ENCODE results near the gene DDIT3.
"Not testable (repeated sequence)": the region's sequence is repeated elsewhere in the genome, so short reads cannot be mapped to it uniquely, and the experiment has no call there.

Gene DDIT3

DNA sequence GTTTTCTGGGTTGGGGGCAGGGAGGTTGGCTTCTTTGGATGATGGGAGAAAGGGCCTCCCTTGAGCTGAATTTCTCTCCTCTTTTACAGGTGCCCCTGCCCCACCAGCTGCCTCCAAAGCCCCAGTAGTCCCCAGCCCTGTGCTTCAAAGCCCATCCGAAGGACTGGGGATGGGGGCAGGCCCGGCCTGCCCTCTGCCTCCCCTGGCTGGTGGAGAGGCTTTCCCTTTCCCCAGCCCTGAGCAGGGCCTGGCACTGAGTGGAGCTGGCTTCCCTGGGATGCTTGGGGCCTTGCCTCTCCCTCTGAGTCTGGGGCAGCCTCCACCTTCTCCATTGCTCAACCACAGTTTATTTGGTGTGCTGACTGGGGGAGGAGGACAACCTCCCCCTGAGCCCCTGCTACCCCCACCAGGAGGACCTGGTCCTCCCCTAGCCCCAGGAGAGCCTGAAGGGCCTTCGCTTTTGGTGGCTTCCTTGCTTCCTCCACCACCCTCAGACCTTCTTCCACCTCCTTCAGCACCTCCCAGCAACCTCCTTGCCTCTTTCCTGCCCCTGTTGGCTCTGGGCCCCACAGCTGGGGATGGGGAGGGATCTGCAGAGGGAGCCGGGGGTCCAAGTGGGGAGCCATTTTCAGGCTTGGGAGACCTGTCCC lies 6.3 kb upstream of the DDIT3 start:
- DNase-seq (ENCODE audit: low read depth in 3 of 3, low spot score in 1 of 3): no peak

DNA sequence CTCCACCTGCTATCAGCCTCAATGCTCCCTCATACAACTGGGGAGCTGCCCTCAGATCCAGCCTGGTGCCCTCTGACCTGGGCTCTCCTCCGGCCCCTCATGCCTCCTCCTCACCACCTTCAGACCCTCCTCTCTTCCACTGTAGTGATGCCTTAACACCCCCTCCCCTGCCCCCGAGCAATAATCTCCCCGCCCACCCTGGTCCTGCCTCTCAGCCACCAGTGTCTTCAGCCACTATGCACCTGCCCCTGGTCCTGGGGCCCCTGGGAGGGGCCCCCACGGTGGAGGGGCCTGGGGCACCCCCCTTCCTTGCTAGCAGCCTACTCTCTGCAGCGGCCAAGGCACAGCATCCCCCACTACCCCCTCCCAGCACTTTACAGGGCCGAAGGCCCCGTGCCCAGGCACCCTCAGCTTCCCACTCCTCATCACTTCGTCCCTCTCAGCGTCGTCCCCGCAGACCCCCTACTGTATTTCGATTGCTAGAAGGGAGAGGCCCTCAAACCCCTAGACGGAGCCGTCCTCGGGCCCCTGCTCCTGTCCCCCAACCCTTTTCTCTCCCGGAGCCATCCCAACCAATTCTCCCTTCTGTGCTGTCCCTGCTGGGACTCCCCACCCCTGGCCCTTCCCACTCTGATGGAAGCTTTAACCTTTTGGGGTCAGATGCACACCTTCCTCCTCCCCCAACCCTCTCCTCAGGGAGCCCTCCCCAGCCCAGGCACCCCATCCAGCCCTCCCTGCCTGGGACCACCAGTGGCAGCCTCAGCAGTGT lies 5.5 kb upstream of the DDIT3 start:
- DNase-seq (ENCODE audit: low read depth in 3 of 3, low spot score in 1 of 3): no peak

DNA sequence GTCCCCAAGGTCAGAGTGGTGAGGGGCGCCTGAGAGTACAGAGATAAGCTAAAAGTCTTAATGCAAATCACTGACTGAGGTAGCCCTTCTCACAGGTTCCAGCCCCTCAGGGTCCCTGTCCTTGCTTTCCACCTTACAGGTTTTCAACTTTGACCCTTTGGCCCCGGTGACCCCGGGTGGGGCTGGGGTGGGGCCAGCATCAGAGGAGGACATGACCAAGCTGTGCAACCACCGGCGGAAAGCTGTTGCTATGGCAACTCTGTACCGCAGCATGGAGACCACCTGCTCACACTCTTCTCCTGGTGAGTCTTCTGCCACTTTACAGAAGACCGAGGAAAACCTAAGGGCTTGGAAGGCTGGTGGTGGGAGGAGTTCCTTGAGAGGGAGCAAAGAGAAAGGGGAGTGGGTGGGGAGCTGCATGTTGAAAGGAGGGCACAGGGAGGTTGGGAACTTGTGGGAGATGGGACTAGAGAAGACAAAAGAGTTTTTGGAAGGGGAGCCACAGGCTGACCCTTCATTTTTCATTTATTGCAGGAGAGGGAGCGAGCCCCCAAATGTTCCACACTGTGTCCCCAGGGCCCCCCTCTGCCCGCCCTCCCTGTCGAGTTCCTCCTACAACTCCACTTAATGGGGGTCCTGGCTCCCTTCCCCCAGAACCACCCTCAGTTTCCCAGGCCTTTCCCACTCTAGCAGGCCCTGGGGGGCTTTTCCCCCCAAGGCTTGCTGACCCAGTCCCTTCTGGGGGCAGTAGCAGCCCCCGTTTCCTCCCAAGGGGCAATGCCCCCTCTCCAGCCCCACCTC lies 4.7 kb upstream of the DDIT3 start:
- DNase-seq (ENCODE audit: low read depth in 3 of 3, low spot score in 1 of 3): no peak

DNA sequence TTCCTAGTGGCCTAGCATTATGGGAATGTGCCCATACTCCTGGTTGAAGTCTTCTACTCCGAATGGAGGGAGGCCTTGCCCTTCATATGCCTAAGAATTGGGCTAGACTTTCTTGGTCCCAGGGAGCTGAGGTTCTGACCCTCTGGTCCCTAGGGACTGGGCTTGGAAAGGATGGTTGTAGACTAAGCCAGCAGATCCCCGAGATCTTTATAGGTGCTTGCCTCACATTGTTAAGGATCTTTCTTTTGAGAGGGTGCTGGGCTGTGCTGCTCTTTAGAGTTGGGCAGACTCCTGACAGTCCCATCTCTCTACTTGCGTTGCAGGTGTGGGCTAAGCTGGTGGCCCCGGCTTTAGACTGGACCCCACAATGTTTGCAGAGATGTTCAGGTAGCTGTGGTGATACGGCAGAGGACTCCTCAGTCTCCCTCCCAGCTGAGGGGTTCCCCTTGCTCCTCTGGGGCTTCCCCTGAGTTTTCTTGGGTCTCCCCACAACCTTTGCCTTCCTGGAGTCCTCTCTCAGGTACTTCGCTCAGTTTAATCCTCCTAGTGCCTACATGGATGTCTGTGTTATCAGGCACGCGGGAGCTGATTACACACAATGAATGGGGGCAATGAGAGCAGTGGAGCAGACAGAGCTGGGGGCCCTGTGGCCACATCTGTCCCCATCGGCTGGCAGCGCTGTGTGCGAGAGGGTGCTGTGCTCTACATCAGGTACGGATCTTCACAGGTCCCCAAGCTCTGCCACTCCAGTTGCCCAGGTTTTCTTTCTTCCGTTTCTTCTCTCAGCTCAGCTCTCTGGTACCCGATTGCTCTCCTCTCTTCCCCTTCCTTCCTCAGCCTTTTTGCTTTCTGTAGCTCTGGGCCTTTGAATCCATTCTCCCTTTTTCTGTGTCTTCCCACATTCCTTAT lies 3.6 kb upstream of the DDIT3 start:
- DNase-seq (ENCODE audit: low read depth in 3 of 3, low spot score in 1 of 3): no peak

DNA sequence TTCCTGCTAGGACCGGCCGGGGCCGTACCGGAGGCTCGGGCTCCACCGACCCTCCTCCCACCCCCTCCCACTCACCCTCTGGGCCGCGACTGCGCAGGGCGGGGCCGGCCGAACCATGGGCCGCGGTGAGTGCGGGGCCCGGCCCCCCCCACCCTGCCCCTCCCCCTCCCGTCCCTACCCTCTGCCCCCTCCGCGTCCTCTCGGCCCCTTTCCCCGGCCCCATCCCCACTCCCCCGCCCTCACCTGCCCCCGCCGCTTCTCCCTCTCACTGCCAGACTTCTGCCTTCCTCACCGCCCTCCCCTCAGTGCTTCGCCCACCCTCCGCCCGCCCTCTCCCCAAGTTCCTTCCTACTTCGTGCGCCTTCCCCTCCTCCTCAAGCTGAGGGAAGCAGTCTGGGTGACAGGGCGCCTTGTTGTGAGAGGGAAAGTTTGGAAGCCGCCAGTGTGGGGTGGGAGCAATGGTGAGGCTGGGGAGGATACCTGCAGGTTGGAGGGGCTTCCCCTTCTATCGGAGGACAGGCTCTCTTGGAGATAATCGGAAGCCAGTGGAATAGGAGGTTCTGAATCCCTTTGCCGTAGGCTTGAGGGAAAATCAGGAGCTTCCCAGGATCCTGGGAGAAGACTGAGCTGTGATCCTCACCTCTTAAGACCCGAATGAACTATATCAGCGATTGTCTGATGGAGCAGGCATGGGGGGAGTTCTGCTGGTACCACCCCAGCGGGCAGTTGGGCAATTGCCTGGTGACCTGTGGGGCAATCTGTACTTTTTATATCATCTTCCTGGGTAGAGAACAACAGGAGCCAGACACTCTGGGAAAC lies 2.8 kb upstream of the DDIT3 start:
- peak in 1 of 3 donors; percentile 20 for DNase-seq (ENCODE audit: low read depth in 3 of 3, low spot score in 1 of 3)

DNA sequence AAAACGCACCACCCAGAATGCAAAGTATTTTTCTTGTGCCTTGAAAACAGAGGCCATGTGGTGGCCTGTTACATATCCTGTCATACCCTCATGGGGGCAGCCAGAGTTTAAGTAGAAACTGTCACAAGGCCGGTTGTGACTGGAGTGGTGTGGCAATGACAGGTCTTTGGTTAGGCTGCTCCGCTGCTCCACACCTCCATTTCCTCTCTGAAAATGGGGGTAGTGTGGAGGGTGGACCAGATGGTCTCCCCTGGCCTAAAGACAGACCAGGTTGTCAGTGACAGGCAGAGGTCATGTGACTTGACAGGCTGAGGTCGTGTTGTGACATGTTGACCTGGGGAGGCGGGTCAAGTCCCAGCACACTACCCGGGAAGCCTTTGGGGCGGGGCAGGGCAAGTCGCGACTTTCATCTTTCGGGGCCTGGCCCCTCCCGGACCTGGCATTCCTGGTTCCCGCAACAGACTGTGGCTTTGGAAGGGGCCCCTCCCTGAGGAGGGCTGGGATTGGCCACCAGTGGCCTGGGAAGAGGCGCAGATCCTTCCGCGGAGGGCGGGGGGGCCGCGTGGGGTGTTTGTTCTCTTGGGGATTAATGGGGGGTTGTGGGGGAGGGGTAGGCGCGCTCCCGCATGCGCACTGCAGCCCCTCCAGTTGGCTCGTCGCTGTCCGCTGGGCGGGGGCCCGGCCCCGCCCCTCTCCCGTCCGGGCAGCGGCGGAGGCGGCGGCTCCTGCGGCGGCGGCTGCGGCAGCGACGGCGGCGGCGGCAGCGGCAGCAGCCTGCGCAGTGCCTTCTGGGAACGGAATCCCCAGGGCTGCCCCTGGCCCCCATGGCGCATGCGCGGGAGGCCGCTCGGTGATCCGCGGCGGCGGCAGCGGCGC lies 1.9 kb upstream of the DDIT3 start, which contains the start of gene MBD6:
MBD6 (plus strand) TSS at position 814 of the 876 bp plus-strand sequence. CDS start 1,480 bp downstream, outside the sequence.
- peak; percentile 70 to 85 (median 82) for DNase-seq (ENCODE audit: low read depth in 3 of 3, low spot score in 1 of 3)

DNA sequence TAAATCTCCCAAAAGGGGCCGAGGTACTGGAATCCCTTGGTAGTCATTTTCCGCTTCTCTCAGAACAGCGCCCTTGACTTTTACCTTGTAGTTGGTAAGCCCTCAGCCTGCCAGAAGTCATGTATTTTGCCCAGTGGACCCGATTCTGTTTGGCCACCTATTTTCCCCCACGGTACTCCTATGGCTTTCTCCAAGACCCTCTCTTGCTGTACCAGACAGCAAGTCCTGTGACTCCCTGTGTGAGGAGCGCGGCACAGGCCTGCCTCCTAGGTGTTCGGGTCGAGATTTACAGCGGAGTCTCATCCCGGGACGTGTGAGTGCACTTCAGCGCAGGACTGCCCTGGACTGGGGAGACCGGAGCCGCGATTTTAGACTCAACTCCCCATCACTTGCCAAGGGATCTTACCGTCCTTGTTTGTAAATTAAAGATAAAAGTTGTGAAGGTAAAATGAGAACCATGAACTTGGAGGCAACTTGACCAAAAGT lies 1.3 kb upstream of the DDIT3 start:
- no peak for DNase-seq (ENCODE audit: low read depth in 3 of 3, low spot score in 1 of 3)

DNA sequence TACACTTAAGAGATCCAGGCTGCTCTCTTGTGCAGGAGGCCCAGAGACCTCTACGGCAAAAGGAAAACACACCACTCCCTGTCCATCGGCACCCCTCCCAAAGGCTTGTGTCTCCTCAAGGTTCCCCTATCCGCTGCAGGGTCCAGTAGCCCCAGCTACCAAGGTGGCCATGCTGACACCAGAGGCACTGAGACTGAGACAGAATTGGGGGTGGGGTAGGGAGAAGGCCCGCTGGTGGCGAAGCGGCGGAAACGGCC lies 590 bp downstream of the DDIT3 start:
- peak in 1 of 3 donors; percentile 28 for DNase-seq (ENCODE audit: low read depth in 3 of 3, low spot score in 1 of 3)

DNA sequence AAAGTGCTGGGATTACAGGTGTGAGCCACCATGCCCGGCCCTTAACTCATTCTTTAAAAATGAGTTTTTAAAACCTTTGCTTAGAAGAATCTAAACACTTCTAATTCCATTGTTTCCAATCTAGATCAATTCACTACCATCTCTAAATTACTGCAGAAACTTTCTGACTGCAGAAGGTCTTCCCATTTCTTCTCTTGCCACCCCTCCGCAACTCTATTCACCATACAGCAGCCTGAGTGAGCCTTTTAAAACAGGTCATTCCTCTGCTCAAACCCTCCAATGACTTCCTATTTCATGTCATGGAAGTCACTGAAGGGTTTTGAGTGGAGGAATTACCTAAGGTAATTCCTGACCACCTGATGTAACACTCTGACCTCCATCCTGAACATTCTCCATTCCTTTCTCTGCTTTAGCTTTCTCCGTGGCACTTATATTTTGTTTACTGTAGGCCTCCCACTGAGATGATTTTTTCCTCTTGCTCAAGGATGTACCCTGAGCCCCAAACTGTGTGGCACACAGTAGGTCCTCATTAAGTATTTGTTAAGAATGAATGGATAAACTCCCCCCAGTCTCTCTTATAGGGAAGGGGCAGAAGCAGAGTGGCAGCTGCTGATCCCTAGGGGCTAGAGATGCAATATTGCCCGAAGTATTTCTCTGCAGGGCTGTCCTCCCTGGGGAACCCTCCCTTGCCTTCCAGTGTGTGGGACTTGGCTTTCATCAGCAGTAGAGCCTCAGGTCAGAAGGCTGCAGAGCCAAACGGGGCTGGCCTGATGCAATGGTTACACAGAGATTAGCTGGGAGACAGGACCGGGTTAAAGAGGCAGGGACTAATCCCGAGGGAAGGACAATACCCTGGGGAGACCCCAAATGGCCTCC lies 1.2 kb downstream of the DDIT3 start:
- no peak for DNase-seq (ENCODE audit: low read depth in 3 of 3, low spot score in 1 of 3)

DNA sequence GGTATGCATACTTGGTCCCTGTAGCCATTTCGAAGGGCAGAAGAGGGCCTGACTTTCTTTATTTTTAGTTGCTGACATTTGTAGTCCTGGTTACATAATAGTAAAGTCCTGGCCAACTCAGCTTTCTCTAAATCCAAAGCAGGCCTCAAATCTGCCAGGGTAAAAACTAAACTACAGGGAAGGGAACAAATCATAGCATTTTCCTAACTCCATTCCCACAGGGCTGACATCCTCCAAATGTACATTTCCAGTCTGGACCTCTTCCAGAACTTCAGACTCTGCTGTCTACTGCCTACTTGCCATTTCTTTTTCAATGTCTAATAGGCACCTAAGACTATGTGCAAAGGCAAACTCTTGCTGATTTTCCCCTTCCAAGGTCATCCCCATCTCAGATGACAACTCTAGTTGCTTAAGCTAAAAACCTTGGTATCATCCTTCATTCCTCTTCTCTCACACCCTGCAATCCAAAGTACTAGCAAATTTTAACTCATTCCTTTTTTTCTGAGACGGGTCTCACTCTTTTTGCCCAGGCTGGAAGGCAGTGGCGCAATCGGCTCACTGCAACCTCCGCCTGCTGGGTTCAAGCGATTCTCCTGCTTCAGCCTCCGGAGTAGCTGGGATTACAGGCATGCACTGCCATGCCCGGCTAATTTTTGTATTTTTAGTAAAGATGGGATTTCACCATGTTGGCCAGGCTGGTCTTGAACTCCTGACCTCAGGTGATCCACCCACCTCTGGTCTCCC lies 2.0 kb downstream of the DDIT3 start:
- no peak for DNase-seq (ENCODE audit: low read depth in 3 of 3, low spot score in 1 of 3)

DNA sequence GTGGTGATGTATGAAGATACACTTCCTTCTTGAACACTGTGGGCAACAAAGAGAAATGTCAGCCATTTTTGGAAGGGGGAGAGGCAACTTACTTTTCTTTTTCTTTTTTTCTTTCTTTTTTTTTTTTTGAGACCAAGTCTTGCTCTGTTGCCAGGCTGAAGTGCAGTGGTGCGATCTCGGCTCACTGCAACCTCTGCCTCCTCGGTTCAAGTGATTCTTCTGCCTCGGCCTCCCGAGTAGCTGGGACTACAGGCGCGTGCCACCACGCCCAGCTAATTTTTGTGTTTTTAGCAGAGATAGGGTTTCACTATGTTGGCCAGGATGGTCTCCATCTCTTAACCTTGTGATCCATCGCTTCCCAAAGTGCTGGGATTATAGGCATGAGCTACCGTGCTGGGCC lies 2.6 kb downstream of the DDIT3 start:
- DNase-seq (ENCODE audit: low read depth in 3 of 3, low spot score in 1 of 3): not testable (repeated sequence)

DNA sequence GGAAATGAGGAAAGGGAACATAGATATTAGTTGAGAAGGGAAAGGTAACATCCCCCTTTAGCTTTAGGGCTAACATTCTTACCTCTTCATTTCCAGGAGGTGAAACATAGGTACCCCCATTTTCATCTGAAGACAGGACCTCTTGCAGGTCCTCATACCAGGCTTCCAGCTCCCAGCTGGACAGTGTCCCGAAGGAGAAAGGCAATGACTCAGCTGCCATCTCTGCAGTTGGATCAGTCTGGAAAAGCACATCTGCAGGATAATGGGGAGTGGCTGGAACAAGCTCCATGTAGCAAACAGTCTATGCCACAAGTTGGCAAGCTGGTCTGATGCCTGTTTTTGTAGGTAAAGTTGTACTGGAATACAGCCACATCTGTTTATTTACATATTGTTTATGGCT lies 3.1 kb downstream of the DDIT3 start:
- no peak for DNase-seq (ENCODE audit: low read depth in 3 of 3, low spot score in 1 of 3)

DNA sequence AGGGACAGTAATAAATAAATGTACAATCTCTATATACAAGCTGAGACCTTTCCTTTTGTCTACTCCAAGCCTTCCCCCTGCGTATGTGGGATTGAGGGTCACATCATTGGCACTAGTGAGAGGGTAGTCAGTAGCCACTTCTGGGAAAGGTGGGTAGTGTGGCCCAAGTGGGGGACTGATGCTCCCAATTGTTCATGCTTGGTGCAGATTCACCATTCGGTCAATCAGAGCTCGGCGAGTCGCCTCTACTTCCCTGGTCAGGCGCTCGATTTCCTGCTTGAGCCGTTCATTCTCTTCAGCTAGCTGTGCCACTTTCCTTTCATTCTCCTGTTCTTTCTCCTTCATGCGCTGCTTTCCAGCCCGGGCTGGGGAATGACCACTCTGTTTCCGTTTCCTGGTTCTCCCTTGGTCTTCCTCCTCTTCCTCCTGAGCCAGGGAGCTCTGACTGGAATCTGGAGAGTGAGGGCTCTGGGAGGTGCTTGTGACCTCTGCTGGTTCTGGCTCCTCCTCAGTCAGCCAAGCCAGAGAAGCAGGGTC lies 3.6 kb downstream of the DDIT3 start:
- no peak for DNase-seq (ENCODE audit: low read depth in 3 of 3, low spot score in 1 of 3)

DNA sequence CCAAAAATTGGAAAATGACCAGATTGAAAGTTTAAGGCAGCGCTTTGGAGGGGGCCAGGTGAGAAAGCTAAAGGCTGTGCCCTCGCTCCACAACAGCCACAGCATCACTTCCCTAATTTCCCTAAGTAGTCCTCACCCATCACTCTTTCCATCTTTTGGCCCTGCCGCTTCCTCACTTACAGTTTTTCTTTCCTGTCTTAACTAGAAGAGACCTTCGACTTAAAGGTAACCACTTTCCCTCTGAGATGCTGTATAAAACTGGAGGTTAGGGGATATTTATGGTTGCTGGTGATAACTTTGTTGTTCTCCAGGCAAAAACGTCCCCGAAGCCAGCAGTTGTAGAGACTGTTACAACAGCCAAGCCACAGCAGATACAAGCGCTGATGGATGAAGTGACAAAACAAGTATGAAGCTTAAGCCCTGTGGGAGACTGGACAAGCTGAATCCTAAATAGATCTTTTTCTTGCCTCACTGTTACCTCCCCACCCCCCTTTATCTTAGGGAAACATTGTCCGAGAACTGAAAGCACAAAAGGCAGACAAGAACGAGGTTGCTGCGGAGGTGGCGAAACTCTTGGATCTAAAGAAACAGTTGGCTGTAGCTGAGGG lies 4.3 kb downstream of the DDIT3 start:
- no peak for DNase-seq (ENCODE audit: low read depth in 3 of 3, low spot score in 1 of 3)

DNA sequence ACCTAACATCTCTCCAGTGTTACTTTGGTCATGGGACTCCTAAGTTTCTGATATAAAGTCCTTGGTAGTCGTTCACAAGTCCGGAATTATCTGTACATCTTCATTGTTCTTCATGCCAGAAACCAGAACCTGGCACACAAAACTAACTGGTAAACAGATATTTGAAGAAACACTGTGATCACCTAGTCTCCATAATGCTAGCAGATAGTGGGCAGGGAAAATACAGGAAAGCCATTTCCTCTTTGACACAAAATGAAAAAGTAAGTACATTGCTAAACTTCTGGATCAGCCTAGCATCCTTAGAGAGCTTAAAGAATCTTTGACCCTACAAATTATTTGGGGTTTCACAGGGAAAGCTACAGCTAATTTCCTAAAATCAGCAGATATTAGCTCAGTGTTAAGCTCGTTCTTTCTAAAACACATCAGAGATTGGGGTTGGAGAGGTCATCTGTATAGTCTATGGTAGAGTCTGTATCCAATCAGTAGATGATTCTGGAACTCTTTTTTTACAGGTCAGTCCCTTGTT lies 4.8 kb downstream of the DDIT3 start:
- no peak for DNase-seq (ENCODE audit: low read depth in 3 of 3, low spot score in 1 of 3)

DNA sequence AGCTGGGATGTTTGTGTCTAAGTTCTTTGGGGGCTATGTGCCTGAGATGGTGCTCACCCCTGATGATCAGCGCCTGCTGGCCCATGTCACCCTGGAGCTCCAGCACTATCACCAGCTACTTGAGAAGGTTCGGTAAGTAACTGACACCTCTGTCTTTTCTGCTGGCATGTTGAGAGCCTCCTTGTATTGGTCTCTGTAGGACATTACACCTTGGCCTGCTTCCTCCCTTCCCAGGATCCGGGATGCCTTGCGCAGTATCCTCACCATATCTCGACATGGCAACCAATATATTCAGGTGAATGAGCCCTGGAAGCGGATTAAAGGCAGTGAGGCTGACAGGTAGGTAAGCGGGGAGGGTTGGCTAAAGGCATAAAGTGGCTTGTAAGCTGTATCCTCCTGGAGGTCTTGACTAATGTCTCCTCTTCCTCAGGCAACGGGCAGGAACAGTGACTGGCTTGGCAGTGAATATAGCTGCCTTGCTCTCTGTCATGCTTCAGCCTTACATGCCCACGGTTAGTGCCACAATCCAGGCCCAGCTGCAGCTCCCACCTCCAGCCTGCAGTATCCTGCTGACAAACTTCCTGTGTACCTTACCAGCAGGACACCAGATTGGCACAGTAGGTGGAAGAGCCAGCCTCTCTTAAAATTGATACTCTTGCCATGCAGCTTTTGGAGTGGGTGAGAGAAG lies 5.5 kb downstream of the DDIT3 start:
- no peak for DNase-seq (ENCODE audit: low read depth in 3 of 3, low spot score in 1 of 3)
